Measurements from ENCODE around the gene DENND4A.

GRCh38 chr15:65695081-65695480 is 97.0 kb downstream of the DENND4A start:
- no peak for TF ChIP-seq SUZ12 (IDR thresholded peaks at IDR 0.05; ENCODE audit: extremely low read depth, insufficient read depth, insufficient read length)
- no peak for TF ChIP-seq YY1 (IDR thresholded peaks at IDR 0.05; ENCODE audit: insufficient read depth, insufficient read length)
